ENCODE data around the gene PRDX6. TPM values are rescaled to one million over a fixed set of nuclear protein-coding genes. Genes with fewer than 3 reads are reported as not detected.

PRDX6 gene
- total and polyA plus RNA-seq, 2 of the 8 experiments (the other 6 are each of a cell fraction or from before 2014, with no cell fraction given): 348 to 677 TPM

DNA sequence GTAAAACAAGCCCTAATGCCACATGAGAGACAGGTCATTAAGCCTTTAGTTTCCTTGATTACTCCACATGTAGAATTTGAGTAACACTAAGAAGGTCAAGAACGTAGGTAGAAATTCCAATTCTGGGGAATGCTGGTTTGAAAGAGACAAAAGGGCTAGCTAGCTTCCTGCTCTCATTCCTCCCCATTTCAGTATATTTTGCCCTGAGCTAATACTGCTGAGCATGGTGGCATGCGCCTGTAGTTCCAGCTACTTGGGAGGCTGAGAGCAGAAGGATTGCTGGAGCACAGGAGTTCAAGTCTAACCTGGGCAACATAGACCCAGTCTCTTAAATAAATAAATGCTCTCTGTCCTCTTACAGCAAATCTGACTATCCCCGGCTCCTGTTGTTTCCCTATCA is 12.8 kb downstream of the PRDX6 start:
- Histone ChIP-seq H3K9ac (replicated peaks in 1 of 4; ENCODE audit: extremely low read depth in 1 of 4, low read depth in 3 of 4, low read length in 3 of 4) (no peak overlapping the region; a peak in 1 of 7 replicates), H3K36me3 (ENCODE audit: control insufficient read depth in 2 of 4, insufficient read depth in 4 of 4, low read length in 3 of 4) (peaks cover 19 to 64% (median 39%) of the 10 kb centered on the region in 4 experiments), H2BK120ac (replicated peaks; ENCODE audit: low read depth, low read length) (no peak overlapping the region), H3K9me3 (ENCODE audit: insufficient read depth in 2 of 2, low read depth in 1 of 2, low read length in 1 of 2) (peaks cover 19 to 27% of the 10 kb centered on the region in 2 experiments), H2AFZ (ENCODE audit: low read length) (no peak overlapping the region), H3K27me3 (replicated peaks in 1 of 4; ENCODE audit: control insufficient read depth in 3 of 4, extremely low read depth in 1 of 4, insufficient read depth in 3 of 4, low read length in 3 of 4) (no peaks in the 10 kb centered on the region), H3K23me2 (ENCODE audit: low read depth, low read length) (no peaks in the 10 kb centered on the region), H4K5ac (ENCODE audit: insufficient read length, low read depth, low read length) (no peak overlapping the region), H4K8ac (ENCODE audit: extremely low read depth, insufficient read depth, low read length) (no peak overlapping the region), H2BK12ac (ENCODE audit: low read depth, low read length) (no peak overlapping the region), H3K4me1 (replicated peaks in 1 of 4; ENCODE audit: control insufficient read depth in 3 of 4, insufficient read depth in 4 of 4, low read length in 3 of 4) (peaks cover 0 to 3% (median 1%) of the 10 kb centered on the region in 4 experiments; a peak in 2 of 7 replicates), H3K79me1 (ENCODE audit: low read depth, low read length) (no peaks in the 10 kb centered on the region), H2BK5ac (ENCODE audit: low read depth, low read length) (no peak overlapping the region), H3K4ac (replicated peaks; ENCODE audit: insufficient read length, low read depth, low read length) (no peak overlapping the region), H3K56ac (replicated peaks; ENCODE audit: insufficient read length, low read depth, low read length) (no peak overlapping the region), H3K4me3 (ENCODE audit: extremely low read depth in 1 of 4, insufficient read depth in 2 of 4, low read depth in 3 of 4, low read length in 4 of 4) (no peak overlapping the region), H2BK20ac (ENCODE audit: low read length) (no peak overlapping the region), H3K4me2 (ENCODE audit: insufficient read depth in 1 of 2, low read depth in 2 of 2, low read length in 2 of 2) (no peak overlapping the region), H3K18ac (ENCODE audit: extremely low read depth, low read length) (no peak overlapping the region), H3K27ac (ENCODE audit: low read depth, low read length) (no peak overlapping the region), H3K23ac (ENCODE audit: insufficient read length) (no peak overlapping the region), H3K14ac (ENCODE audit: insufficient read length) (no peak overlapping the region), H4K91ac (replicated peaks; ENCODE audit: insufficient read length, low read length) (no peak overlapping the region), H2BK15ac (ENCODE audit: low read length) (no peak overlapping the region), H2AK5ac (ENCODE audit: low read depth, low read length) (no peak overlapping the region), H4K20me1 (replicated peaks in 1 of 2; ENCODE audit: control insufficient read depth in 1 of 2, insufficient read depth in 2 of 2, low read length in 2 of 2) (no peaks in the 10 kb centered on the region), H3K79me2 (ENCODE audit: control insufficient read depth in 1 of 2, insufficient read depth in 2 of 2, low read length in 2 of 2) (no peaks in the 10 kb centered on the region)
- no peak for DNase-seq (ENCODE audit: low read depth in 1 of 2, low spot score in 2 of 2)
- no peak for TF ChIP-seq SRF (IDR thresholded peaks at IDR 0.05; ENCODE audit: low read depth, low read length)
- no peak for TF ChIP-seq SUZ12 (IDR thresholded peaks at IDR 0.05; ENCODE audit: low read length)
- TF ChIP-seq SP2 (IDR thresholded peaks at IDR 0.05; ENCODE audit: low read length): no peak
- no peak for TF ChIP-seq CBX8 (IDR thresholded peaks at IDR 0.05; ENCODE audit: borderline replicate concordance, low read depth, low read length)
- TF ChIP-seq POLR2A (IDR thresholded peaks at IDR 0.05; ENCODE audit: control extremely low read depth in 1 of 2, low read depth in 2 of 2, low read length in 2 of 2): peak in 1 of 2 experiments; percentile 47; a peak in 1 of 3 replicates
- TF ChIP-seq YY1 (IDR thresholded peaks at IDR 0.05; ENCODE audit: low read depth, low read length): no peak
- TF ChIP-seq, protein P1, sequence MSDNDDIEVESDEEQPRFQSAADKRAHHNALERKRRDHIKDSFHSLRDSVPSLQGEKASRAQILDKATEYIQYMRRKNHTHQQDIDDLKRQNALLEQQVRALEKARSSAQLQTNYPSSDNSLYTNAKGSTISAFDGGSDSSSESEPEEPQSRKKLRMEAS (IDR thresholded peaks at IDR 0.05): no peak
- no peak for TF ChIP-seq TAF1 (IDR thresholded peaks at IDR 0.05; ENCODE audit: low read depth, low read length)
- TF ChIP-seq ATF2 (IDR thresholded peaks at IDR 0.05; ENCODE audit: low read length): no peak
- no peak for TF ChIP-seq EGR1 (IDR thresholded peaks at IDR 0.05; ENCODE audit: borderline replicate concordance, low read depth, low read length)
- TF ChIP-seq CHD2 (IDR thresholded peaks at IDR 0.05; ENCODE audit: low read length): no peak
- peak; percentile 62 for TF ChIP-seq POLR2AphosphoS5 (IDR thresholded peaks at IDR 0.05; ENCODE audit: low read depth, low read length)
- no peak for TF ChIP-seq TAF7 (optimal IDR thresholded peaks at IDR 0.05; ENCODE audit: borderline replicate concordance, low read depth, low read length)
- no peak for FAIRE-seq
- ChIA-PET POLR2A (ENCODE audit: partially characterized antibody) (interaction anchor here (1.1 to 4.9 kb wide), 6 partner anchors 8 to 113 kb away, joined by 3 to 53 read pairs (median 4); partner anchors contain the start of genes PRDX6 and SLC9C2), CTCF (ENCODE audit: partially characterized antibody) (interaction anchor here (1.0 to 4.4 kb wide), 7 partner anchors 10 to 113 kb away, joined by 3 to 16 read pairs (median 3); partner anchors contain the start of gene SLC9C2)
- 85% methylated on average over 3 of the region's 3 CpGs; no CpG with 5 or more reads in 1 of the 2 experiments for WGBS, 2 experiments (ENCODE audit: extremely low coverage in 1 of 2, insufficient coverage in 1 of 2, insufficient read length in 1 of 2, insufficient replicate concordance in 2 of 2, low coverage in 1 of 2, low lambda C conversion rate in 2 of 2, missing lambda C conversion rate in 1 of 2)

Data from H1 (cell line).